Measurements from ENCODE around the gene BLTP3A.

DNA sequence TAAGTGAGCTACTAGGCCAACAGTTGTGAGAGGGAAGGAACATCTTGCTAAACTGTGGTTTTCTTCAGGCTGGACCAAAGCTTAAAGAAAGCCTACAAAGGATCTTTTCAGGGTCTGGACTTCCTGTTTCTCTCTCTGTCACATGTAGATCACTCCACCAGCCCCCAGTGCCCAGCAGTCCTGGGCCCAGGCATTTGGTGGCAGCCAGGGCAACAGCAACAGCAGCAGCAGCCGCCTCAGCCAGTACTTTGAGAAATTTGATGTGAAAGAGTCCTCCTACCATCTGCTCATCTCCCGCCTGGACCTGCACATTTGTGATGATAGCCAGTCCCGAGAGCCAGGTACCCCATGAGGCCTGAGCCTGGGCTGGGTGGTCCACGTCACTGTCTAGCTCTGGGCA, 44.1 kb downstream of the BLTP3A start:
- TF ChIP-seq POLR2A (IDR thresholded peaks at IDR 0.05; ENCODE audit: low read depth, low read length) (no peak), POLR2AphosphoS5 (IDR thresholded peaks at IDR 0.05; ENCODE audit: low read depth, low read length) (no peak), TAF1 (IDR thresholded peaks at IDR 0.05; ENCODE audit: low read depth, low read length) (no peak), PAX5 (IDR thresholded peaks at IDR 0.05; ENCODE audit: insufficient read depth, low read length, severe bottlenecking) (no peak), SPI1 (IDR thresholded peaks at IDR 0.05; ENCODE audit: low read depth, low read length) (no peak; the same call in 1 of the 2 replicates), POU2F2 (IDR thresholded peaks at IDR 0.05; ENCODE audit: low read depth, low read length) (no peak)

All from GM12891 (cell line).